Measurements from ENCODE around the gene SIT1. TPM values are rescaled to one million over a fixed set of nuclear protein-coding genes. Genes with fewer than 3 reads are reported as not detected.
A peak's percentile ranks its signal among the peaks of the same experiment; 100 is the strongest.
"Not testable (repeated sequence)": the region's sequence is repeated elsewhere in the genome, so short reads cannot be mapped to it uniquely, and the experiment has no call there.

The SIT1 gene
- total RNA-seq, 2 experiments from 2014 or later = 18.4 to 19.2 TPM

- POLR2A ChIA-PET = no interaction called here
- DNase-seq (no peak), ATAC-seq (ENCODE audit: poor library complexity) (no peak)
- H3K4me3 Mint-ChIP-seq = peak overlapping the region; percentile 20
- H3K27me3 ChIP-seq (ENCODE audit: control insufficient read depth in 1 of 2, insufficient read depth in 2 of 2, low read length in 2 of 2) = no peaks in the 10 kb centered on the region
- CTCF ChIA-PET = interaction anchor here (1.0 to 1.3 kb wide), 2 partner anchors 26 to 39 kb away, joined by 3 to 4 read pairs; no protein-coding TSS in a partner anchor
- H3K4me1 ChIP-seq (ENCODE audit: insufficient read depth, low read length) = peaks cover 51% of the 10 kb centered on the region
- H3K4me3 ChIP-seq (ENCODE audit: low read length) = no peak overlapping the region
- H3K9me3 ChIP-seq (ENCODE audit: control insufficient read depth in 1 of 2, insufficient read depth in 1 of 2, low read length in 2 of 2) = no peaks in the 10 kb centered on the region
- peaks cover 69% of the 10 kb centered on the region for H3K4me1 Mint-ChIP-seq (ENCODE audit: low read depth)
- TF ChIP-seq CTCF (IDR thresholded peaks at IDR 0.05) = no peak
- no peaks in the 10 kb centered on the region for H3K27me3 Mint-ChIP-seq
- H3K27ac Mint-ChIP-seq = peak overlapping the region; percentile 51
- no peak overlapping the region for H3K27ac ChIP-seq (ENCODE audit: low read depth in 1 of 2, low read length in 2 of 2)
- intact Hi-C loops (cut with DNase I, micrococcal nuclease) = no loop called here
- peaks cover 22% of the 10 kb centered on the region for H3K36me3 Mint-ChIP-seq (ENCODE audit: low read depth)
- no peaks in the 10 kb centered on the region for H3K36me3 ChIP-seq (ENCODE audit: insufficient read depth, low read length)
- H3K9me3 Mint-ChIP-seq = no peaks in the 10 kb centered on the region
Measured at GRCh38 chr9:35643046-35643445, 7.7 kb downstream of the SIT1 start.

GRCh38 chr9:35641478-35641877 is 9.3 kb downstream of the SIT1 start:
- peaks cover 14% of the 10 kb centered on the region for H3K36me3 Mint-ChIP-seq (ENCODE audit: low read depth)
- CTCF ChIA-PET; H3K4me3 Mint-ChIP-seq; intact Hi-C loops (cut with DNase I, micrococcal nuclease); POLR2A ChIA-PET; ATAC-seq (ENCODE audit: poor library complexity); H3K9me3 Mint-ChIP-seq; H3K27me3 ChIP-seq (ENCODE audit: control insufficient read depth in 1 of 2, insufficient read depth in 2 of 2, low read length in 2 of 2); H3K27ac ChIP-seq (ENCODE audit: low read depth in 1 of 2, low read length in 2 of 2); DNase-seq; H3K9me3 ChIP-seq (ENCODE audit: control insufficient read depth in 1 of 2, insufficient read depth in 1 of 2, low read length in 2 of 2); H3K27me3 Mint-ChIP-seq; H3K36me3 ChIP-seq (ENCODE audit: insufficient read depth, low read length); H3K4me3 ChIP-seq (ENCODE audit: low read length): not testable (repeated sequence)
- H3K27ac Mint-ChIP-seq = peak overlapping the region; percentile 51
- H3K4me1 Mint-ChIP-seq (ENCODE audit: low read depth) = peaks cover 73% of the 10 kb centered on the region
- H3K4me1 ChIP-seq (ENCODE audit: insufficient read depth, low read length) = peaks cover 50% of the 10 kb centered on the region

GRCh38 chr9:35640431-35640830 is 10.3 kb downstream of the SIT1 start:
- ATAC-seq (ENCODE audit: poor library complexity); H3K27me3 Mint-ChIP-seq; intact Hi-C loops (cut with DNase I, micrococcal nuclease); H3K36me3 ChIP-seq (ENCODE audit: insufficient read depth, low read length); DNase-seq; H3K27me3 ChIP-seq (ENCODE audit: control insufficient read depth in 1 of 2, insufficient read depth in 2 of 2, low read length in 2 of 2); H3K27ac ChIP-seq (ENCODE audit: low read depth in 1 of 2, low read length in 2 of 2); H3K36me3 Mint-ChIP-seq (ENCODE audit: low read depth); H3K9me3 Mint-ChIP-seq; H3K4me3 ChIP-seq (ENCODE audit: low read length); H3K9me3 ChIP-seq (ENCODE audit: control insufficient read depth in 1 of 2, insufficient read depth in 1 of 2, low read length in 2 of 2): not testable (repeated sequence)
- Mint-ChIP-seq H3K4me1 (ENCODE audit: low read depth) (peaks cover 74% of the 10 kb centered on the region), H3K4me3 (peak overlapping the region; percentile 42), H3K27ac (peak overlapping the region; percentile 65)
- POLR2A ChIA-PET = interaction anchor here (0.9 to 1.9 kb wide), 2 partner anchors 21 to 23 kb away, joined by 3 to 7 read pairs; no protein-coding TSS in a partner anchor
- H3K4me1 ChIP-seq (ENCODE audit: insufficient read depth, low read length) = peaks cover 50% of the 10 kb centered on the region
- CTCF ChIA-PET = interaction anchor here (2.0 kb wide), 1 partner anchor 37 kb away, joined by 5 read pairs; no protein-coding TSS in a partner anchor

GRCh38 chr9:35639631-35640030 is 11.1 kb downstream of the SIT1 start:
- H3K27ac ChIP-seq (ENCODE audit: low read depth in 1 of 2, low read length in 2 of 2) = no peak overlapping the region
- ChIA-PET CTCF (interaction anchor here (1.0 to 2.0 kb wide), 4 partner anchors 8 to 36 kb away, joined by 3 to 5 read pairs (median 4); partner anchors contain the start of genes CCDC107 and RMRP), POLR2A (interaction anchor here (0.6 to 1.9 kb wide), 5 partner anchors 8 to 93 kb away, joined by 3 to 7 read pairs (median 3); partner anchors contain the start of genes CREB3 and TLN1)
- H3K27me3 ChIP-seq (ENCODE audit: control insufficient read depth in 1 of 2, insufficient read depth in 2 of 2, low read length in 2 of 2) = no peaks in the 10 kb centered on the region
- Mint-ChIP-seq H3K4me3 (peak overlapping the region; percentile 42), H3K27ac (peak overlapping the region; percentile 73), H3K9me3 (no peaks in the 10 kb centered on the region), H3K27me3 (no peaks in the 10 kb centered on the region), H3K36me3 (ENCODE audit: low read depth) (peaks cover 8% of the 10 kb centered on the region), H3K4me1 (ENCODE audit: low read depth) (peaks cover 73% of the 10 kb centered on the region)
- no peak overlapping the region for H3K4me3 ChIP-seq (ENCODE audit: low read length)
- H3K4me1 ChIP-seq (ENCODE audit: insufficient read depth, low read length) = peaks cover 43% of the 10 kb centered on the region
- no peak for TF ChIP-seq CTCF (IDR thresholded peaks at IDR 0.05)
- no peaks in the 10 kb centered on the region for H3K36me3 ChIP-seq (ENCODE audit: insufficient read depth, low read length)
- ATAC-seq (ENCODE audit: poor library complexity) (no peak), DNase-seq (no peak)
- no peaks in the 10 kb centered on the region for H3K9me3 ChIP-seq (ENCODE audit: control insufficient read depth in 1 of 2, insufficient read depth in 1 of 2, low read length in 2 of 2)
- intact Hi-C loops (cut with DNase I, micrococcal nuclease) = no loop called here

- ChIA-PET POLR2A (interaction anchor here (1.0 to 1.9 kb wide), 5 partner anchors 8 to 93 kb away, joined by 3 to 7 read pairs (median 5); partner anchors contain the start of genes CCDC107, CREB3, RMRP and TLN1), CTCF (interaction anchor here (1.0 to 2.0 kb wide), 4 partner anchors 8 to 36 kb away, joined by 3 to 5 read pairs (median 4); partner anchors contain the start of genes CCDC107 and RMRP)
- intact Hi-C loops (cut with DNase I, micrococcal nuclease); H3K9me3 Mint-ChIP-seq; H3K9me3 ChIP-seq (ENCODE audit: control insufficient read depth in 1 of 2, insufficient read depth in 1 of 2, low read length in 2 of 2); H3K36me3 Mint-ChIP-seq (ENCODE audit: low read depth); H3K27me3 Mint-ChIP-seq; H3K27ac ChIP-seq (ENCODE audit: low read depth in 1 of 2, low read length in 2 of 2); H3K4me3 ChIP-seq (ENCODE audit: low read length); DNase-seq; H3K36me3 ChIP-seq (ENCODE audit: insufficient read depth, low read length); H3K27me3 ChIP-seq (ENCODE audit: control insufficient read depth in 1 of 2, insufficient read depth in 2 of 2, low read length in 2 of 2): not testable (repeated sequence)
- Mint-ChIP-seq H3K4me3 (peak overlapping the region; percentile 42), H3K4me1 (ENCODE audit: low read depth) (peaks cover 70% of the 10 kb centered on the region), H3K27ac (peak overlapping the region; percentile 73)
- ATAC-seq (ENCODE audit: poor library complexity) = peak; percentile 24
- peaks cover 39% of the 10 kb centered on the region for H3K4me1 ChIP-seq (ENCODE audit: insufficient read depth, low read length)
Measured at GRCh38 chr9:35639225-35639624, 11.5 kb downstream of the SIT1 start.

Measured in CD4-positive, alpha-beta T cell (primary cell).